ENCODE measurements around the gene C22orf31.
A peak's percentile ranks its signal among the peaks of the same experiment; 100 is the strongest.
"Not testable (repeated sequence)": the region's sequence is repeated elsewhere in the genome, so short reads cannot be mapped to it uniquely, and the experiment has no call there.

C22orf31 gene

GRCh38 chr22:29041408-29041807, 20.2 kb downstream of the C22orf31 start:
- H3K9me3 ChIP-seq (replicated peaks in 1 of 2; ENCODE audit: control insufficient read depth in 2 of 2, insufficient read depth in 1 of 2, low read depth in 1 of 2, low read length in 2 of 2) = no peaks in the 10 kb centered on the region
- H4K91ac ChIP-seq (ENCODE audit: low read depth, low read length, poor library complexity) = no peak overlapping the region
- WGBS, 2 donors (ENCODE audit: extremely low coverage in 2 of 2, insufficient read length in 2 of 2, insufficient replicate concordance in 1 of 2) = no CpG with 5 or more reads among the region's 2 CpGs
- H3K4me1 ChIP-seq (ENCODE audit: control insufficient read depth in 2 of 2, insufficient read depth in 1 of 2, low read depth in 1 of 2, low read length in 2 of 2) = peaks cover 0 to 2% of the 10 kb centered on the region in 2 donors
- no peak for DNase-seq (ENCODE audit: low spot score)
- no peak overlapping the region for H2BK12ac ChIP-seq (ENCODE audit: low read length)
- peaks cover 12 to 44% of the 10 kb centered on the region in 2 donors for H3K36me3 ChIP-seq (replicated peaks in 1 of 2; ENCODE audit: control insufficient read depth in 2 of 2, insufficient read depth in 2 of 2, low read length in 2 of 2)
- H3K9ac ChIP-seq (ENCODE audit: low read depth, low read length, poor library complexity) = no peak overlapping the region
- no peak overlapping the region for H3K4me2 ChIP-seq (ENCODE audit: insufficient read depth, low read length, poor library complexity, severe bottlenecking)
- H3K4me3 ChIP-seq (ENCODE audit: low read length in 2 of 2) = no peak overlapping the region
- H2BK120ac ChIP-seq (ENCODE audit: low read depth, low read length) = no peak overlapping the region
- H3K14ac ChIP-seq (ENCODE audit: low read length) = no peak overlapping the region
- no peaks in the 10 kb centered on the region for H3K79me1 ChIP-seq (ENCODE audit: low read depth, low read length)
- no peak overlapping the region for H3K27ac ChIP-seq (replicated peaks; ENCODE audit: low read length)
- no peak overlapping the region for H2AK5ac ChIP-seq (ENCODE audit: low read depth, low read length)
- H3K18ac ChIP-seq (ENCODE audit: low read length) = no peak overlapping the region
- H3K4ac ChIP-seq (ENCODE audit: low read length) = no peak overlapping the region
- no peak overlapping the region for H2BK5ac ChIP-seq (ENCODE audit: low read length)
- H2AFZ ChIP-seq (ENCODE audit: low read length) = no peak overlapping the region
- no peak overlapping the region for H4K8ac ChIP-seq (ENCODE audit: low read depth, low read length)
- no peak overlapping the region for H3K23ac ChIP-seq (ENCODE audit: low read depth, low read length, poor library complexity)
- H2BK15ac ChIP-seq (ENCODE audit: low read length) = no peak overlapping the region
- no peaks in the 10 kb centered on the region for H3K27me3 ChIP-seq (ENCODE audit: control insufficient read depth in 3 of 3, insufficient read depth in 3 of 3, low read depth in 1 of 3, low read length in 3 of 3)

- Histone ChIP-seq H2BK12ac (ENCODE audit: low read length) (no peak overlapping the region), H4K91ac (ENCODE audit: low read depth, low read length, poor library complexity) (no peak overlapping the region), H3K14ac (ENCODE audit: low read length) (no peak overlapping the region), H2BK15ac (ENCODE audit: low read length) (no peak overlapping the region), H2BK5ac (ENCODE audit: low read length) (no peak overlapping the region), H4K8ac (ENCODE audit: low read depth, low read length) (no peak overlapping the region), H3K79me1 (ENCODE audit: low read depth, low read length) (no peaks in the 10 kb centered on the region), H3K27ac (replicated peaks; ENCODE audit: low read length) (no peak overlapping the region), H3K4ac (ENCODE audit: low read length) (no peak overlapping the region), H3K23ac (ENCODE audit: low read depth, low read length, poor library complexity) (no peak overlapping the region), H3K4me1 (ENCODE audit: control insufficient read depth in 2 of 2, insufficient read depth in 1 of 2, low read depth in 1 of 2, low read length in 2 of 2) (peaks cover 0 to 2% of the 10 kb centered on the region in 2 donors), H3K9ac (ENCODE audit: low read depth, low read length, poor library complexity) (no peak overlapping the region), H2AK5ac (ENCODE audit: low read depth, low read length) (no peak overlapping the region), H3K36me3 (replicated peaks in 1 of 2; ENCODE audit: control insufficient read depth in 2 of 2, insufficient read depth in 2 of 2, low read length in 2 of 2) (peaks cover 7 to 36% of the 10 kb centered on the region in 2 donors), H3K4me3 (ENCODE audit: low read length in 2 of 2) (no peak overlapping the region), H3K4me2 (ENCODE audit: insufficient read depth, low read length, poor library complexity, severe bottlenecking) (no peak overlapping the region), H3K18ac (ENCODE audit: low read length) (peak overlapping the region; percentile 48), H3K27me3 (ENCODE audit: control insufficient read depth in 3 of 3, insufficient read depth in 3 of 3, low read depth in 1 of 3, low read length in 3 of 3) (no peaks in the 10 kb centered on the region), H2AFZ (ENCODE audit: low read length) (no peak overlapping the region), H3K9me3 (replicated peaks in 1 of 2; ENCODE audit: control insufficient read depth in 2 of 2, insufficient read depth in 1 of 2, low read depth in 1 of 2, low read length in 2 of 2) (no peaks in the 10 kb centered on the region), H2BK120ac (ENCODE audit: low read depth, low read length) (no peak overlapping the region)
- no CpG with 5 or more reads among the region's 9 CpGs for WGBS, 2 donors (ENCODE audit: extremely low coverage in 2 of 2, insufficient read length in 2 of 2, insufficient replicate concordance in 1 of 2)
- peak; percentile 62 for DNase-seq (ENCODE audit: low spot score)
Observed at GRCh38 chr22:29040385-29041275, 21.0 kb downstream of the C22orf31 start.

GRCh38 chr22:29039684-29040083, 21.9 kb downstream of the C22orf31 start:
- not testable (repeated sequence) for H2BK12ac ChIP-seq (ENCODE audit: low read length); H3K4me1 ChIP-seq (ENCODE audit: control insufficient read depth in 2 of 2, insufficient read depth in 1 of 2, low read depth in 1 of 2, low read length in 2 of 2); H3K4me3 ChIP-seq (ENCODE audit: low read length in 2 of 2); H2AK5ac ChIP-seq (ENCODE audit: low read depth, low read length); H3K18ac ChIP-seq (ENCODE audit: low read length); H3K14ac ChIP-seq (ENCODE audit: low read length); H3K4me2 ChIP-seq (ENCODE audit: insufficient read depth, low read length, poor library complexity, severe bottlenecking); H3K79me1 ChIP-seq (ENCODE audit: low read depth, low read length); H2AFZ ChIP-seq (ENCODE audit: low read length); H3K27ac ChIP-seq (replicated peaks; ENCODE audit: low read length); H3K9me3 ChIP-seq (replicated peaks in 1 of 2; ENCODE audit: control insufficient read depth in 2 of 2, insufficient read depth in 1 of 2, low read depth in 1 of 2, low read length in 2 of 2); H3K9ac ChIP-seq (ENCODE audit: low read depth, low read length, poor library complexity); H3K27me3 ChIP-seq (ENCODE audit: control insufficient read depth in 3 of 3, insufficient read depth in 3 of 3, low read depth in 1 of 3, low read length in 3 of 3); DNase-seq (ENCODE audit: low spot score); H4K8ac ChIP-seq (ENCODE audit: low read depth, low read length); H2BK120ac ChIP-seq (ENCODE audit: low read depth, low read length); H3K23ac ChIP-seq (ENCODE audit: low read depth, low read length, poor library complexity); H3K4ac ChIP-seq (ENCODE audit: low read length); H2BK5ac ChIP-seq (ENCODE audit: low read length); H4K91ac ChIP-seq (ENCODE audit: low read depth, low read length, poor library complexity); H2BK15ac ChIP-seq (ENCODE audit: low read length)
- peaks cover 4 to 27% of the 10 kb centered on the region in 2 donors for H3K36me3 ChIP-seq (replicated peaks in 1 of 2; ENCODE audit: control insufficient read depth in 2 of 2, insufficient read depth in 2 of 2, low read length in 2 of 2)
- WGBS, 2 donors (ENCODE audit: extremely low coverage in 2 of 2, insufficient read length in 2 of 2, insufficient replicate concordance in 1 of 2) = no CpG with 5 or more reads among the region's 4 CpGs

GRCh38 chr22:29039148-29039547, 22.5 kb downstream of the C22orf31 start:
- H3K4ac ChIP-seq (ENCODE audit: low read length) = no peak overlapping the region
- H2BK15ac ChIP-seq (ENCODE audit: low read length) = no peak overlapping the region
- H4K91ac ChIP-seq (ENCODE audit: low read depth, low read length, poor library complexity) = no peak overlapping the region
- H3K79me1 ChIP-seq (ENCODE audit: low read depth, low read length) = no peaks in the 10 kb centered on the region
- H2BK120ac ChIP-seq (ENCODE audit: low read depth, low read length) = no peak overlapping the region
- H3K23ac ChIP-seq (ENCODE audit: low read depth, low read length, poor library complexity) = no peak overlapping the region
- H2BK5ac ChIP-seq (ENCODE audit: low read length) = no peak overlapping the region
- H3K9ac ChIP-seq (ENCODE audit: low read depth, low read length, poor library complexity) = no peak overlapping the region
- H3K14ac ChIP-seq (ENCODE audit: low read length) = no peak overlapping the region
- H3K18ac ChIP-seq (ENCODE audit: low read length) = no peak overlapping the region
- no peak overlapping the region for H2BK12ac ChIP-seq (ENCODE audit: low read length)
- H3K36me3 ChIP-seq (replicated peaks in 1 of 2; ENCODE audit: control insufficient read depth in 2 of 2, insufficient read depth in 2 of 2, low read length in 2 of 2) = peaks cover 1 to 21% of the 10 kb centered on the region in 2 donors
- H3K4me1 ChIP-seq (ENCODE audit: control insufficient read depth in 2 of 2, insufficient read depth in 1 of 2, low read depth in 1 of 2, low read length in 2 of 2) = peaks cover 0 to 2% of the 10 kb centered on the region in 2 donors
- H3K27me3 ChIP-seq (ENCODE audit: control insufficient read depth in 3 of 3, insufficient read depth in 3 of 3, low read depth in 1 of 3, low read length in 3 of 3) = no peaks in the 10 kb centered on the region
- DNase-seq (ENCODE audit: low spot score) = no peak
- H2AFZ ChIP-seq (ENCODE audit: low read length) = no peak overlapping the region
- WGBS, 2 donors (ENCODE audit: extremely low coverage in 2 of 2, insufficient read length in 2 of 2, insufficient replicate concordance in 1 of 2) = no CpG with 5 or more reads among the region's 9 CpGs
- no peaks in the 10 kb centered on the region for H3K9me3 ChIP-seq (replicated peaks in 1 of 2; ENCODE audit: control insufficient read depth in 2 of 2, insufficient read depth in 1 of 2, low read depth in 1 of 2, low read length in 2 of 2)
- no peak overlapping the region for H4K8ac ChIP-seq (ENCODE audit: low read depth, low read length)
- no peak overlapping the region for H3K4me2 ChIP-seq (ENCODE audit: insufficient read depth, low read length, poor library complexity, severe bottlenecking)
- no peak overlapping the region for H3K4me3 ChIP-seq (ENCODE audit: low read length in 2 of 2)
- no peak overlapping the region for H2AK5ac ChIP-seq (ENCODE audit: low read depth, low read length)
- H3K27ac ChIP-seq (replicated peaks; ENCODE audit: low read length) = no peak overlapping the region

Measured in neuronal stem cell (in vitro differentiated cells).